PC-9 (cell line): ENCODE data around the gene CD209.

Source experiments
- EZH2 ChIP-seq: fragments of 200-600 bp; sonication (generic); IDR thresholded peaks from 2 replicates; pipeline ENCODE4 v1.8.0; 2017; ENCODE audit warnings: antibody characterized with exemption, low read depth
- TF ChIP-seq, protein P1 (sequence below): fragments of 200-600 bp; sonication (generic); conservative IDR thresholded peaks from 2 replicates; pipeline ENCODE4 v1.6.1; 2017; ENCODE audit warnings: mixed run types, antibody characterized with exemption, mild to moderate bottlenecking, moderate library complexity

DNA sequence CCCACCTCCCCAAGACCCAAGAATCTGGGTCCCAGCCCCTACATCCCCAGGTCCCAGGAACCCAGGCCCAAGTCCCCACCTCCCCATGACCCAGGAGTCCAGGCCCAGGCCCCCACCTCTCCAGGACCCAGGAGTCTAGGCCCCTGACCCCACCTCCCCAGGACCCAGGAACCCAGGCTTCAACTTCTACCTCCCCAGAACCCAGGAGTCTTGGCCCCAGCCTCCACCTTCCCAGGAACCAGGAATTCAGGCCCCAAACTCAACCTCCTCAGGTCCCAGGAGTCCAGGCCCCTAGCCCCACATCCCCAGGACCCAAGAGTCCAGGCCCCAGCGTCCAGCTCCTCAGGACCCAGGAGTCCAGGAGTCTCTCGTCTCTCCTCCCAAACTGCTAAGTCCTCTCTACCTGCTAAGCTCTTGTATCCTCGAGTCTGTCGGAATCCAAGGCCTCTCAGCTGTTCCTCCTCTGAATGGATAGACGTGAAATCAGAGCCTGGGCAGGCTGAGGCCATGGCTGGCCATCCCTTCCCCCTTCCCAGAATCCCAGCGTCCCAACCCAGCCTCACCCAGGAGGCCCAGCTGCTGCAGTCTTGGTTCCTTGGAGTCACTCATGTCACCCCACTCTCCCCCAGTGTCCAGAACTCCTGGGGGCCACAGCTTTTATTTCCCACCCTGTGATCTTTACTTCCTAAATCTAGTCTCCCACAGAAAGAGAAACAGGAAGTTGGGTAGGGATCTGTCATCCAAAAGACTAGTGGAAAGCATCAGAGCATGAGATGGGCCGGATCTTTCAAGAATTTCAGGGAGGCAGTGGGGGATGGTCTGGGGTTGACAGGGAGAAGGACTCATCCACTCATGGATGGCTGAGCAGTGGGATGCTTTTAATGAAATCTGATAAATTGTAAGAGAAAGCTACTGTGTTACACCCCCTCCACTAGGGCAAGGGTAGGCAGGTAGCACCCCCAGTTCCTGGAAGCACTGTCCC, at the start of gene CD209:
- TF ChIP-seq EZH2: no peak
- TF ChIP-seq, protein P1, sequence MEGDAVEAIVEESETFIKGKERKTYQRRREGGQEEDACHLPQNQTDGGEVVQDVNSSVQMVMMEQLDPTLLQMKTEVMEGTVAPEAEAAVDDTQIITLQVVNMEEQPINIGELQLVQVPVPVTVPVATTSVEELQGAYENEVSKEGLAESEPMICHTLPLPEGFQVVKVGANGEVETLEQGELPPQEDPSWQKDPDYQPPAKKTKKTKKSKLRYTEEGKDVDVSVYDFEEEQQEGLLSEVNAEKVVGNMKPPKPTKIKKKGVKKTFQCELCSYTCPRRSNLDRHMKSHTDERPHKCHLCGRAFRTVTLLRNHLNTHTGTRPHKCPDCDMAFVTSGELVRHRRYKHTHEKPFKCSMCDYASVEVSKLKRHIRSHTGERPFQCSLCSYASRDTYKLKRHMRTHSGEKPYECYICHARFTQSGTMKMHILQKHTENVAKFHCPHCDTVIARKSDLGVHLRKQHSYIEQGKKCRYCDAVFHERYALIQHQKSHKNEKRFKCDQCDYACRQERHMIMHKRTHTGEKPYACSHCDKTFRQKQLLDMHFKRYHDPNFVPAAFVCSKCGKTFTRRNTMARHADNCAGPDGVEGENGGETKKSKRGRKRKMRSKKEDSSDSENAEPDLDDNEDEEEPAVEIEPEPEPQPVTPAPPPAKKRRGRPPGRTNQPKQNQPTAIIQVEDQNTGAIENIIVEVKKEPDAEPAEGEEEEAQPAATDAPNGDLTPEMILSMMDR: no peak
